Esophagus muscularis mucosa (tissue), 3 donors: ENCODE results near the gene SSR1.
"Not testable (repeated sequence)": the region's sequence is repeated elsewhere in the genome, so short reads cannot be mapped to it uniquely, and the experiment has no call there.

ENCODE experiments used
- POLR2A ChIP-seq: fragments of 450-650 bp; IDR thresholded peaks from one replicate; pipeline ENCODE4 v1.6.1; 2017; ENCODE audit warnings: antibody characterized with exemption, moderate library complexity, mild to moderate bottlenecking, low read depth
- TF ChIP-seq, protein P1 (sequence below), 3 experiments: fragments of 200-600 bp in 2 of 3; fragments of 450-650 bp in 1 of 3; sonication (generic) in 2 of 3; IDR thresholded peaks; one replicate each; pipeline ENCODE4 v1.5.1; 2017 to 2019; ENCODE audit warnings: antibody characterized with exemption in 3 of 3, mild to moderate bottlenecking in 2 of 3, moderate library complexity in 1 of 3

DNA sequence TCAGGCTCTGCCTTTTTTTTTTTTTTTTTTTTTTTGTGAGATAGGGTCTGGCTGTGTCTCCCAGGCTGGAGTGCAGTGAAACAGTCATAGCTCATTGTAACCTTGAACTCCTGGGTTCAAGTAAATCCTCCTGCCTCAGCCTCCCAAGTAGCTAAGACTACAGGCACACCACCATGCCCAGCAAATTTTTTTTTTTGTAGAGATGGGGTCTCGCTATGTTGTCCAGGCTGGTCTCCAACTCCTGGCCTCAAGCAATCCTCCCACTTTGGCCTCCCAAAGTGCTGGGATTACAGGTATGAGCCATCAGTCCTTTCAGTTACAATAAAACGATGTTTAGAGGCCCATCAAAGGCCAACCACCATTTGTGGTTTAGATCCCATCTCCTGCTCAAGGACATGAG lies 6.4 kb upstream of the SSR1 start:
- TF ChIP-seq, protein P1, sequence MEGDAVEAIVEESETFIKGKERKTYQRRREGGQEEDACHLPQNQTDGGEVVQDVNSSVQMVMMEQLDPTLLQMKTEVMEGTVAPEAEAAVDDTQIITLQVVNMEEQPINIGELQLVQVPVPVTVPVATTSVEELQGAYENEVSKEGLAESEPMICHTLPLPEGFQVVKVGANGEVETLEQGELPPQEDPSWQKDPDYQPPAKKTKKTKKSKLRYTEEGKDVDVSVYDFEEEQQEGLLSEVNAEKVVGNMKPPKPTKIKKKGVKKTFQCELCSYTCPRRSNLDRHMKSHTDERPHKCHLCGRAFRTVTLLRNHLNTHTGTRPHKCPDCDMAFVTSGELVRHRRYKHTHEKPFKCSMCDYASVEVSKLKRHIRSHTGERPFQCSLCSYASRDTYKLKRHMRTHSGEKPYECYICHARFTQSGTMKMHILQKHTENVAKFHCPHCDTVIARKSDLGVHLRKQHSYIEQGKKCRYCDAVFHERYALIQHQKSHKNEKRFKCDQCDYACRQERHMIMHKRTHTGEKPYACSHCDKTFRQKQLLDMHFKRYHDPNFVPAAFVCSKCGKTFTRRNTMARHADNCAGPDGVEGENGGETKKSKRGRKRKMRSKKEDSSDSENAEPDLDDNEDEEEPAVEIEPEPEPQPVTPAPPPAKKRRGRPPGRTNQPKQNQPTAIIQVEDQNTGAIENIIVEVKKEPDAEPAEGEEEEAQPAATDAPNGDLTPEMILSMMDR (IDR thresholded peaks at IDR 0.05): not testable (repeated sequence)
- not testable (repeated sequence) for TF ChIP-seq POLR2A
